ENCODE measurements around the gene MDM2.
"Not testable (repeated sequence)": the region's sequence is repeated elsewhere in the genome, so short reads cannot be mapped to it uniquely, and the experiment has no call there.

- TF ChIP-seq CTCF, POLR2A (IDR thresholded peaks at IDR 0.05): not testable (repeated sequence)
Observed at GRCh38 chr12:68811573-68811972, 3.6 kb downstream of the MDM2 start.

All from tibial nerve (tissue), 3 donors.